Kidney (tissue), 22 donors: ENCODE data around the gene PDHB. TPM values are rescaled to one million over a fixed set of nuclear protein-coding genes. Genes with fewer than 3 reads are reported as not detected.
A peak's percentile ranks its signal among the peaks of the same experiment; 100 is the strongest.

ENCODE experiments used
- DNase-seq, 5 donors: peaks; one replicate each; pipeline ENCODE4 v3.0.0-alpha.2; 2013 to 2020
- FAIRE-seq: peaks from 2 replicates; lab custom pipeline; 2012; peaks lifted over from hg19 to GRCh38; lab: Jason Lieb, UNC
- H3K27ac ChIP-seq, 2 donors: one replicate each; pipeline ENCODE4 v1.7.0; 2013; ENCODE audit warnings: low read depth in 2 of 2, low read length in 2 of 2, inconsistent platforms in 1 of 2
- H3K27me3 ChIP-seq: one replicate; pipeline ENCODE4 v1.7.1; 2013; ENCODE audit warnings: low read length, inconsistent platforms; ENCODE audit not compliant: control insufficient read depth, insufficient read depth
- H3K36me3 ChIP-seq, 3 donors: one replicate each; pipeline versions ENCODE4 v1.7.0 to v1.7.1; 2013; ENCODE audit warnings: low read length in 3 of 3, control low read depth in 1 of 3, inconsistent platforms in 1 of 3; ENCODE audit not compliant: insufficient read depth in 3 of 3, control insufficient read depth in 2 of 3
- H3K4me1 ChIP-seq, 3 donors: one replicate each; pipeline versions ENCODE4 v1.7.0 to v1.7.1; 2013; ENCODE audit warnings: low read length in 3 of 3, inconsistent platforms in 1 of 3, low read depth in 1 of 3; ENCODE audit not compliant: control insufficient read depth in 2 of 3, insufficient read depth in 2 of 3
- H3K4me3 ChIP-seq, 3 donors: one replicate each; pipeline versions ENCODE4 v1.7.0 to v1.8.1; 2013; ENCODE audit warnings: low read length in 3 of 3, control low read depth in 1 of 3, inconsistent platforms in 1 of 3
- H3K9ac ChIP-seq, 3 donors: one replicate each; pipeline versions ENCODE4 v1.7.0 to v1.7.1; 2013; ENCODE audit warnings: low read length in 3 of 3, control low read depth in 1 of 3, inconsistent platforms in 1 of 3
- H3K9me3 ChIP-seq, 3 donors: one replicate each; pipeline versions ENCODE4 v1.7.0 to v1.7.1; 2013; ENCODE audit warnings: low read length in 3 of 3, control low read depth in 1 of 3, inconsistent platforms in 1 of 3; ENCODE audit not compliant: control insufficient read depth in 2 of 3, insufficient read depth in 1 of 3
- CTCF ChIP-seq: IDR thresholded peaks from 3 replicates; pipeline ENCODE4 v1.5.1; 2012; ENCODE audit warnings: mild to moderate bottlenecking, moderate library complexity, borderline replicate concordance; ENCODE audit not compliant: insufficient read depth; ENCODE audit errors: extremely low read depth
- intact Hi-C: fragments of 100-400 bp; cut with DNase I; formaldehyde crosslinking; loops from one replicate; pipeline ENCODE4 v1.11.1; 2022
- long read RNA-seq, 10 donors: library from polyadenylated mRNA in 1 of 10; unstranded in 1 of 10; transcript quantifications; one replicate each; pipeline ENCODE4 v2.0.0 and lab custom pipeline, GENCODE V29; 2021 to 2026
- polyA plus RNA-seq: library from polyadenylated mRNA; stranded (reverse); fragments of 350-450 nt; fragmentation: Illumina TruSeq; extraction: RNeasy Lipid Tissue Mini Kit (QIAGEN cat#74804); gene quantifications from one replicate; pipeline ENCODE4 v1.2.3, GENCODE V29; 2014; ENCODE audit warnings: low read depth, low replicate concordance; ENCODE audit not compliant: insufficient read depth
- total RNA-seq: library from RNA; stranded (reverse); fragmentation: NEBNext Ultra II Directional; extraction: Animal tissue kit (Norgen Biotek cat#: 25700); gene quantifications from one replicate; pipeline ENCODE4 v1.2.1, GENCODE V29; 2021
- donor health status: control.
- donor health status: control.
- donor health status: control.
- donor health status: control.
- donor health status: control.
- donor health status: DM: yes; HTN: yes; CAD: no.
- donor health status: Normal renal cell carcinoma (clear cell type).

Gene PDHB
- 71.7 TPM for total RNA-seq
- polyA plus RNA-seq = 138 TPM
- long read RNA-seq, donor 1, transcript PDHB-201 (10 exons, 1,527 nt) = major isoform, 20 of 33 reads
- long read RNA-seq, donor 1, partial matches to known transcripts = 9 of 33 reads
- long read RNA-seq, donor 1, other reads (novel, unspliced or antisense) = 0 of 33 reads
- long read RNA-seq, donor 2, transcript PDHB-201 (10 exons, 1,527 nt) = major isoform, 43 of 70 reads
- long read RNA-seq, donor 2, partial matches to known transcripts = 21 of 70 reads
- long read RNA-seq, donor 2, other reads (novel, unspliced or antisense) = 0 of 70 reads
- long read RNA-seq, donor 3, transcript PDHB-201 (10 exons, 1,527 nt) = major isoform, 51 of 88 reads
- long read RNA-seq, donor 3, partial matches to known transcripts = 35 of 88 reads
- long read RNA-seq, donor 3, other reads (novel, unspliced or antisense) = 0 of 88 reads
- long read RNA-seq, donor 4, transcript PDHB-201 (10 exons, 1,527 nt) = major isoform, 32 of 62 reads
- long read RNA-seq, donor 4, partial matches to known transcripts = 28 of 62 reads
- long read RNA-seq, donor 4, other reads (novel, unspliced or antisense) = 0 of 62 reads
- long read RNA-seq, donor 5, partial matches to known transcripts = 0 of 2 reads
- long read RNA-seq, donor 5, other reads (novel, unspliced or antisense) = 0 of 2 reads
- long read RNA-seq, donor 6, transcript PDHB-201 (10 exons, 1,527 nt) = major isoform, 79 of 199 reads
- long read RNA-seq, donor 6, partial matches to known transcripts = 116 of 199 reads
- long read RNA-seq, donor 6, other reads (novel, unspliced or antisense) = 0 of 199 reads
- long read RNA-seq, donor 7, transcript PDHB-201 (10 exons, 1,527 nt) = major isoform, 71 of 98 reads
- long read RNA-seq, donor 7, partial matches to known transcripts = 4 of 98 reads
- long read RNA-seq, donor 7, other reads (novel, unspliced or antisense) = 15 of 98 reads
- long read RNA-seq, donor 8, transcript PDHB-201 (10 exons, 1,527 nt) = major isoform, 37 of 60 reads
- long read RNA-seq, donor 8, partial matches to known transcripts = 20 of 60 reads
- long read RNA-seq, donor 8, other reads (novel, unspliced or antisense) = 0 of 60 reads
- long read RNA-seq, donor 9, transcript PDHB-201 (10 exons, 1,527 nt) = major isoform, 21 of 29 reads
- long read RNA-seq, donor 9, partial matches to known transcripts = 5 of 29 reads
- long read RNA-seq, donor 9, other reads (novel, unspliced or antisense) = 0 of 29 reads
- long read RNA-seq, donor 10, transcript PDHB-201 (10 exons, 1,527 nt) = major isoform, 30 of 46 reads
- long read RNA-seq, donor 10, partial matches to known transcripts = 13 of 46 reads
- long read RNA-seq, donor 10, other reads (novel, unspliced or antisense) = 0 of 46 reads

- H3K36me3 ChIP-seq = peaks cover 15 to 32% (median 19%) of the 10 kb centered on the region in 3 donors
- peak within 1 kb of the TSS; percentile 87 to 92 (median 89) for H3K4me3 ChIP-seq
- peak within 1 kb of the TSS; percentile 66 to 91 (median 73) for H3K9ac ChIP-seq
- peaks cover 3 to 9% (median 8%) of the 10 kb centered on the region in 3 donors for H3K4me1 ChIP-seq
- H3K27me3 ChIP-seq = no peaks in the 10 kb centered on the region
- DNase-seq (peak; percentile 95 to 97 (median 96)), FAIRE-seq (no peak)
- TF ChIP-seq CTCF = no peak
- intact Hi-C loops = no loop called here
- H3K27ac ChIP-seq = peak within 1 kb of the TSS; percentile 97
- no peaks in the 10 kb centered on the region for H3K9me3 ChIP-seq
These were observed at the start of gene PDHB for GRCh38 chr3:58433400-58434167. PDHB (minus strand) TSS chr3:58433832; CDS start chr3:58433809, 23 bp downstream.

GRCh38 chr3:58482917-58483636 lies 49.4 kb upstream of the PDHB start:
- Histone ChIP-seq H3K36me3 (no peaks in the 10 kb centered on the region), H3K27ac (no peak overlapping the region), H3K9me3 (no peaks in the 10 kb centered on the region), H3K9ac (no peak overlapping the region), H3K4me3 (no peak overlapping the region), H3K27me3 (no peaks in the 10 kb centered on the region), H3K4me1 (no peaks in the 10 kb centered on the region)
- no peak for FAIRE-seq
- intact Hi-C loops = no loop called here
- DNase-seq = no peak
- no peak for TF ChIP-seq CTCF
